ENCODE measurements around the gene ZNF267.

The ZNF267 gene

DNA sequence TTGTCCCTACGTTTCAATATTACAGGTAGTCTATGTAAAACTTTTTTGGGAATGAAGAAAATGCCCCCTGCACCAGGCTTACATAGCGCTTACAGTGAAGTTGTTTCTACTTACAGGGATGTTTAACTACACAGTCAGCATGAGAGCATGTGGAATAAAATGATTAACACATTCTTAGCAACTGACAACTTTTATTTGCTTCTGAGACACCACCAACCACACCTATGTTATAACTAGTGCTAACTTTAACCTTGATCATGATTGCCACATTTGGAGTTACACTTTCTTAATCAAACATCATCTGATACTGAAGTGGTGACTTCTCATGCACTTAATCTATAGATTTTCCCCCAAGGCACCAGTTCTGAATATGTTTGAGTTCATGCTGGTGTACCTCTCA lies 20.3 kb upstream of the ZNF267 start:
- Histone ChIP-seq H3K9me2 (replicated peaks; ENCODE audit: control insufficient read depth, low read length) (no peaks in the 10 kb centered on the region), H3F3A (ENCODE audit: control insufficient read depth, insufficient read depth) (no peaks in the 10 kb centered on the region), H3K4me3 (ENCODE audit: low read length) (no peak overlapping the region), H3K27me3 (ENCODE audit: control insufficient read depth, low read length) (no peaks in the 10 kb centered on the region; the same call in 1 of the 2 replicates), H3K27ac (ENCODE audit: low read depth, low read length) (no peak overlapping the region), H3K9me3 (ENCODE audit: control insufficient read depth, insufficient read depth, low read length) (peaks cover 3% of the 10 kb centered on the region; the same call in 1 of the 2 replicates), H3K4me1 (ENCODE audit: control insufficient read depth, low read length) (no peaks in the 10 kb centered on the region), H3K4me2 (ENCODE audit: low read length) (no peak overlapping the region), H4K20me1 (ENCODE audit: control insufficient read depth, insufficient read depth, low read depth, low read length) (no peaks in the 10 kb centered on the region), H3K36me3 (ENCODE audit: control insufficient read depth, low read length) (no peaks in the 10 kb centered on the region), H3K79me2 (ENCODE audit: control insufficient read depth, low read length) (no peaks in the 10 kb centered on the region)
- TF ChIP-seq EZH2phosphoT487 (IDR thresholded peaks at IDR 0.05; ENCODE audit: borderline replicate concordance, low read length), result no peak
- TF ChIP-seq, protein P1, sequence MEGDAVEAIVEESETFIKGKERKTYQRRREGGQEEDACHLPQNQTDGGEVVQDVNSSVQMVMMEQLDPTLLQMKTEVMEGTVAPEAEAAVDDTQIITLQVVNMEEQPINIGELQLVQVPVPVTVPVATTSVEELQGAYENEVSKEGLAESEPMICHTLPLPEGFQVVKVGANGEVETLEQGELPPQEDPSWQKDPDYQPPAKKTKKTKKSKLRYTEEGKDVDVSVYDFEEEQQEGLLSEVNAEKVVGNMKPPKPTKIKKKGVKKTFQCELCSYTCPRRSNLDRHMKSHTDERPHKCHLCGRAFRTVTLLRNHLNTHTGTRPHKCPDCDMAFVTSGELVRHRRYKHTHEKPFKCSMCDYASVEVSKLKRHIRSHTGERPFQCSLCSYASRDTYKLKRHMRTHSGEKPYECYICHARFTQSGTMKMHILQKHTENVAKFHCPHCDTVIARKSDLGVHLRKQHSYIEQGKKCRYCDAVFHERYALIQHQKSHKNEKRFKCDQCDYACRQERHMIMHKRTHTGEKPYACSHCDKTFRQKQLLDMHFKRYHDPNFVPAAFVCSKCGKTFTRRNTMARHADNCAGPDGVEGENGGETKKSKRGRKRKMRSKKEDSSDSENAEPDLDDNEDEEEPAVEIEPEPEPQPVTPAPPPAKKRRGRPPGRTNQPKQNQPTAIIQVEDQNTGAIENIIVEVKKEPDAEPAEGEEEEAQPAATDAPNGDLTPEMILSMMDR (IDR thresholded peaks at IDR 0.05; ENCODE audit: low read depth, low read length, poor library complexity, severe bottlenecking), result no peak

GRCh38 chr16:31860508-31860907 lies 13.1 kb upstream of the ZNF267 start:
- no peaks in the 10 kb centered on the region for H3K4me1 ChIP-seq (ENCODE audit: control insufficient read depth, low read length)
- no peaks in the 10 kb centered on the region for H4K20me1 ChIP-seq (ENCODE audit: control insufficient read depth, insufficient read depth, low read depth, low read length)
- no peaks in the 10 kb centered on the region for H3K79me2 ChIP-seq (ENCODE audit: control insufficient read depth, low read length)
- no peak overlapping the region for H3K27ac ChIP-seq (ENCODE audit: low read depth, low read length)
- H3K4me2 ChIP-seq (ENCODE audit: low read length), result no peak overlapping the region
- TF ChIP-seq EZH2phosphoT487 (IDR thresholded peaks at IDR 0.05; ENCODE audit: borderline replicate concordance, low read length), result no peak
- TF ChIP-seq, protein P1 (IDR thresholded peaks at IDR 0.05; ENCODE audit: low read depth, low read length, poor library complexity, severe bottlenecking), result no peak
- no peaks in the 10 kb centered on the region for H3K36me3 ChIP-seq (ENCODE audit: control insufficient read depth, low read length)
- H3F3A ChIP-seq (ENCODE audit: control insufficient read depth, insufficient read depth), result no peaks in the 10 kb centered on the region
- H3K9me2 ChIP-seq (replicated peaks; ENCODE audit: control insufficient read depth, low read length), result no peaks in the 10 kb centered on the region
- H3K9me3 ChIP-seq (ENCODE audit: control insufficient read depth, insufficient read depth, low read length), result no peaks in the 10 kb centered on the region
- peaks cover 17% of the 10 kb centered on the region for H3K27me3 ChIP-seq (ENCODE audit: control insufficient read depth, low read length)
- no peak overlapping the region for H3K4me3 ChIP-seq (ENCODE audit: low read length)

DNA sequence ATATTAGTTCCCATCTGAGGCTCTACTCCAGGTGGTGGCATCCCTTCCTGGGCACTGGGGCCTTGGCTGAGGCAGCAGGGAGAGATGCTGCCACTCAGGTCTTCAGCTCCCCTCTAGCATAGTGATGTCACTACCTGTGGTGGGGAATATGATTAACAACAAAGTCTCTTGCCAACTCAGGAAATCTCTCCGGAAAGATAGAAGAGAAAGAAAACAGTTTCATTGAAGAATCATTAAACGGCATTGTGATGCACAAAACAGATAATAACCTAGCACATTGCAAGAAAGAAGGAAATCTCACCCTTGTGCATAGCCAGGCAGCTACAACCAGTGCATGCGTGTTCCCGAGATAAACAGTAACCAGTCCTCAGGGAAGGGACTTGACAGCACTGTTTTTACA lies 12.2 kb upstream of the ZNF267 start:
- H3K27me3 ChIP-seq (ENCODE audit: control insufficient read depth, low read length), result peaks cover 17% of the 10 kb centered on the region
- no peaks in the 10 kb centered on the region for H3K36me3 ChIP-seq (ENCODE audit: control insufficient read depth, low read length)
- no peaks in the 10 kb centered on the region for H3K9me3 ChIP-seq (ENCODE audit: control insufficient read depth, insufficient read depth, low read length)
- TF ChIP-seq, protein P1 (IDR thresholded peaks at IDR 0.05; ENCODE audit: low read depth, low read length, poor library complexity, severe bottlenecking), result no peak
- TF ChIP-seq EZH2phosphoT487 (IDR thresholded peaks at IDR 0.05; ENCODE audit: borderline replicate concordance, low read length), result no peak
- H3K79me2 ChIP-seq (ENCODE audit: control insufficient read depth, low read length), result no peaks in the 10 kb centered on the region
- no peaks in the 10 kb centered on the region for H3K9me2 ChIP-seq (replicated peaks; ENCODE audit: control insufficient read depth, low read length)
- H3F3A ChIP-seq (ENCODE audit: control insufficient read depth, insufficient read depth), result no peaks in the 10 kb centered on the region
- H3K27ac ChIP-seq (ENCODE audit: low read depth, low read length), result no peak overlapping the region
- H3K4me1 ChIP-seq (ENCODE audit: control insufficient read depth, low read length), result no peaks in the 10 kb centered on the region
- H4K20me1 ChIP-seq (ENCODE audit: control insufficient read depth, insufficient read depth, low read depth, low read length), result no peaks in the 10 kb centered on the region
- H3K4me3 ChIP-seq (ENCODE audit: low read length), result no peak overlapping the region
- no peak overlapping the region for H3K4me2 ChIP-seq (ENCODE audit: low read length)
